ENCODE results near the gene CIBAR2. TPM values are rescaled to one million over a fixed set of nuclear protein-coding genes. Genes with fewer than 3 reads are reported as not detected.

The CIBAR2 gene
- total RNA-seq, 2 experiments from 2014 or later: not detected

- H3K4me1 Mint-ChIP-seq (ENCODE audit: low read depth): peaks cover 9% of the 10 kb centered on the region
- no peak overlapping the region for H3K27ac ChIP-seq (ENCODE audit: low read depth in 1 of 2, low read length in 2 of 2)
- POLR2A ChIA-PET: interaction anchor here (1.2 kb wide), 1 partner anchor 10 kb away, joined by 4 read pairs; no protein-coding TSS in a partner anchor
Observed at GRCh38 chr16:85114909-85115567, 2.8 kb upstream of the CIBAR2 start.

GRCh38 chr16:85113913-85114312, 1.6 kb upstream of the CIBAR2 start:
- peaks cover 0 to 4% of the 10 kb centered on the region in 2 experiments for H3K9me3 ChIP-seq (ENCODE audit: control insufficient read depth in 1 of 2, insufficient read depth in 1 of 2, low read length in 2 of 2)
- DNase-seq (no peak), ATAC-seq (ENCODE audit: poor library complexity) (no peak)
- H3K4me1 Mint-ChIP-seq (ENCODE audit: low read depth): peaks cover 9% of the 10 kb centered on the region
- H3K27ac Mint-ChIP-seq: no peak overlapping the region
- no peak overlapping the region for H3K4me3 ChIP-seq (ENCODE audit: low read length)
- no peaks in the 10 kb centered on the region for H3K36me3 Mint-ChIP-seq (ENCODE audit: low read depth)
- H3K4me3 Mint-ChIP-seq: no peak overlapping the region
- no peak overlapping the region for H3K27ac ChIP-seq (ENCODE audit: low read depth in 1 of 2, low read length in 2 of 2)
- no peaks in the 10 kb centered on the region for H3K27me3 ChIP-seq (ENCODE audit: control insufficient read depth in 1 of 2, insufficient read depth in 2 of 2, low read length in 2 of 2)
- peaks cover 8% of the 10 kb centered on the region for H3K4me1 ChIP-seq (ENCODE audit: insufficient read depth, low read length)
- H3K36me3 ChIP-seq (ENCODE audit: insufficient read depth, low read length): no peaks in the 10 kb centered on the region
- no peaks in the 10 kb centered on the region for H3K9me3 Mint-ChIP-seq
- TF ChIP-seq CTCF (IDR thresholded peaks at IDR 0.05): no peak
- H3K27me3 Mint-ChIP-seq: no peaks in the 10 kb centered on the region
- CTCF ChIA-PET: no interaction called here
- POLR2A ChIA-PET: no interaction called here
- intact Hi-C loops (cut with DNase I, micrococcal nuclease): no loop called here

More at GRCh38 chr16:85114909-85115567, 2.8 kb upstream of the CIBAR2 start:
- Mint-ChIP-seq H3K9me3 (no peaks in the 10 kb centered on the region), H3K4me3 (peak overlapping the region; percentile 66), H3K27ac (peak overlapping the region; percentile 24), H3K36me3 (ENCODE audit: low read depth) (no peaks in the 10 kb centered on the region), H3K27me3 (no peaks in the 10 kb centered on the region)
- CTCF ChIA-PET: interaction anchor here (1.0 to 1.4 kb wide), 4 partner anchors 9 to 103 kb away, joined by 3 to 5 read pairs (median 3); partner anchors contain the start of gene KIAA0513
- peak; percentile 89 for TF ChIP-seq CTCF (IDR thresholded peaks at IDR 0.05)
- Histone ChIP-seq H3K36me3 (ENCODE audit: insufficient read depth, low read length) (no peaks in the 10 kb centered on the region), H3K4me3 (ENCODE audit: low read length) (peak overlapping the region; percentile 35), H3K9me3 (ENCODE audit: control insufficient read depth in 1 of 2, insufficient read depth in 1 of 2, low read length in 2 of 2) (peaks cover 0 to 4% of the 10 kb centered on the region in 2 experiments), H3K4me1 (ENCODE audit: insufficient read depth, low read length) (peaks cover 8% of the 10 kb centered on the region), H3K27me3 (ENCODE audit: control insufficient read depth in 1 of 2, insufficient read depth in 2 of 2, low read length in 2 of 2) (no peaks in the 10 kb centered on the region)
- ATAC-seq (ENCODE audit: poor library complexity) (peak; percentile 92), DNase-seq (peak; percentile 57 to 83 (median 74))
- intact Hi-C loops (cut with DNase I, micrococcal nuclease): no loop called here

GRCh38 chr16:85113168-85113733, 979 bp upstream of the CIBAR2 start:
- Mint-ChIP-seq H3K4me1 (ENCODE audit: low read depth) (peaks cover 9% of the 10 kb centered on the region), H3K36me3 (ENCODE audit: low read depth) (no peaks in the 10 kb centered on the region), H3K4me3 (no peak overlapping the region), H3K9me3 (no peaks in the 10 kb centered on the region), H3K27ac (no peak overlapping the region), H3K27me3 (no peaks in the 10 kb centered on the region)
- H3K36me3 ChIP-seq (ENCODE audit: insufficient read depth, low read length): no peaks in the 10 kb centered on the region
- peaks cover 8% of the 10 kb centered on the region for H3K4me1 ChIP-seq (ENCODE audit: insufficient read depth, low read length)
- POLR2A ChIA-PET: no interaction called here
- H3K27ac ChIP-seq (ENCODE audit: low read depth in 1 of 2, low read length in 2 of 2): no peak overlapping the region
- no peak for ATAC-seq (ENCODE audit: poor library complexity)
- intact Hi-C loops (cut with DNase I, micrococcal nuclease): no loop called here
- TF ChIP-seq CTCF (IDR thresholded peaks at IDR 0.05): no peak
- no peaks in the 10 kb centered on the region for H3K27me3 ChIP-seq (ENCODE audit: control insufficient read depth in 1 of 2, insufficient read depth in 2 of 2, low read length in 2 of 2)
- DNase-seq: no peak
- CTCF ChIA-PET: no interaction called here
- no peak overlapping the region for H3K4me3 ChIP-seq (ENCODE audit: low read length)
- H3K9me3 ChIP-seq (ENCODE audit: control insufficient read depth in 1 of 2, insufficient read depth in 1 of 2, low read length in 2 of 2): peaks cover 0 to 3% of the 10 kb centered on the region in 2 experiments
